Fibroblast of pulmonary artery (primary cell): ENCODE results near the gene CASKIN2.

Source experiments
- DNase-seq: peaks from one replicate; pipeline ENCODE4 v3.0.0-alpha.2; 2010; ENCODE audit warnings: low read depth
- H3K4me3 ChIP-seq: replicated peaks from 2 replicates; pipeline ENCODE4 v1.5.1; 2011; ENCODE audit warnings: low read depth, mild to moderate bottlenecking, control low read depth, low read length, moderate library complexity
- TF ChIP-seq, protein P1 (sequence below): IDR thresholded peaks from 2 replicates; pipeline ENCODE4 v1.5.1; 2011; ENCODE audit warnings: mild to moderate bottlenecking, control low read depth, low read length, inconsistent platforms; ENCODE audit errors: missing control alignments

CASKIN2 gene

GRCh38 chr17:75559958-75560533 lies 44.7 kb upstream of the CASKIN2 start:
- TF ChIP-seq, protein P1, sequence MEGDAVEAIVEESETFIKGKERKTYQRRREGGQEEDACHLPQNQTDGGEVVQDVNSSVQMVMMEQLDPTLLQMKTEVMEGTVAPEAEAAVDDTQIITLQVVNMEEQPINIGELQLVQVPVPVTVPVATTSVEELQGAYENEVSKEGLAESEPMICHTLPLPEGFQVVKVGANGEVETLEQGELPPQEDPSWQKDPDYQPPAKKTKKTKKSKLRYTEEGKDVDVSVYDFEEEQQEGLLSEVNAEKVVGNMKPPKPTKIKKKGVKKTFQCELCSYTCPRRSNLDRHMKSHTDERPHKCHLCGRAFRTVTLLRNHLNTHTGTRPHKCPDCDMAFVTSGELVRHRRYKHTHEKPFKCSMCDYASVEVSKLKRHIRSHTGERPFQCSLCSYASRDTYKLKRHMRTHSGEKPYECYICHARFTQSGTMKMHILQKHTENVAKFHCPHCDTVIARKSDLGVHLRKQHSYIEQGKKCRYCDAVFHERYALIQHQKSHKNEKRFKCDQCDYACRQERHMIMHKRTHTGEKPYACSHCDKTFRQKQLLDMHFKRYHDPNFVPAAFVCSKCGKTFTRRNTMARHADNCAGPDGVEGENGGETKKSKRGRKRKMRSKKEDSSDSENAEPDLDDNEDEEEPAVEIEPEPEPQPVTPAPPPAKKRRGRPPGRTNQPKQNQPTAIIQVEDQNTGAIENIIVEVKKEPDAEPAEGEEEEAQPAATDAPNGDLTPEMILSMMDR, result no peak
- no peak overlapping the region for H3K4me3 ChIP-seq
- DNase-seq, result no peak

DNA sequence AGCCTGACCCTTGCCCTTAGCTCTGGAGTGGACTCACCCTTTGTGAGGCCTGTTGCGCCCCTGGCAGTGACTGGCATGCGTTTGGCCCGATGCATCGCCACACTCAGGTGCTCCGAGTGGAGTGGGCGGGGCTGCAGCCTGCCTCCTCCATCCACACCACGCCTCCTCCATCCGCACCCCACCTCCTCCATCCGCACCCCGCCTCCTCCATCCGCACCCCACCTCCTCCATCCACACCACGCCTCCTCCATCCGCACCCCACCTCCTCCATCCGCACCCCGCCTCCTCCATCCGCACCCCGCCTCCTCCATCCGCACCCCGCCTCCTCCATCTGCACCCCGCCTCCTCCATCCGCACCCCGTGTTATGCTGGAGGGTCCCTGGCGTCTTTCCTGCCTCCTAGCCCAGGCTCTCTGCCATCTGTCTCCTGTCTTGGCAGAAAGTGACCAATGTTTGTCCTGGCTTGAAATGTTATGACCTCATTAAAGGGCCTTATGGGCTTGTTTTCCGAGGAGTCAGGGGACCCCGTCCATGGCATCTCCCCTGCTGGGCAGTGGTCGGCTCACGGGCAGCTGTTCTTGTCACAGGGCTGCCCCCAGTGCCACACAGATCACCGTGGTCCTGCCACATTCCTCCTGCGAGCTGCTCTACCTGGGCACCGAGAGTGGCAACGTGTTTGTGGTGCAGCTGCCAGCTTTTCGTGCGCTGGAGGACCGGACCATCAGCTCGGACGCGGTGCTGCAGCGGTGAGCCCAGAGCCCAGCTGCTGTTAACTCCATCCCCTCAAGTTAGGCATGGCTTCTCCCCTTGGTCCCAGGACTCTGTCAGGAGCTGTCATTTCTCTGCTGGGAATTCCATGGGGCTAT lies 43.6 kb upstream of the CASKIN2 start:
- TF ChIP-seq, protein P1, result no peak
- H3K4me3 ChIP-seq, result no peak overlapping the region
- no peak for DNase-seq

DNA sequence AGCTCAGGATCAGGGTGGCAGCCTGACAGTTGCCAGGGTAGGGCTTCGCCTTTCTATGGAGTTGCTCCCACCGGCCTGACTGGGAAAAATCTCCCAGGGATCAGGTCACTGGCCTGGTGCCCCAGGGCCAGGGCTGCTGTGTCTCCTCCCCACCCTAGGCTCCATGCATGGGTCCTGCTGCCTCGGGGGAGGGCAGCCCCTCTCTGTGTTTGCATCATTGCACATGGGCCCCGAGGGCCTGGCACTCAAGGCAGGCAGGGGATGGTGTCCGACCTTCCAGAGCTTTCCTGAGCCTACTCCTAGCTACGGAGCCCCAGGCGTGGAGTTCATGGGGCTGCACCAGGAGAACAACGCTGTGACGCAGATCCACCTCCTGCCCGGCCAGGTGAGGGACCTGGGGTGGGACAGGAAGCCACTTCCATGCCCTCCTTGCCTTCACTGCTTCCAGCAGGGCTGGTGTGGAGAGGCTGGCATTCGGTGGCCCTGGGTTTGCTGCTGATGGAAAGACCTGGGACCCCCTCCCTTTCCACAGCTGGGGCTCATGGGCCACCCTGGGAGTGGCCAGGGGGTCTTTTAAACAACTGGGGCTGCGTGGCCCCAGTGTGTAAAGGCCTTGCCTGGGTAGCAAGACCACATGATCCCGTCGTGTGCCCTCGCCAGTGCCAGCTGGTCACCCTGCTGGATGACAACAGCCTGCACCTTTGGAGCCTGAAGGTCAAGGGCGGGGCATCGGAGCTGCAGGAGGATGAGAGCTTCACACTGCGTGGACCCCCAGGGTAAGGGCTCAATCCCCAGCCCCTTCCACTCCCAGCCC lies 42.7 kb upstream of the CASKIN2 start:
- DNase-seq, result no peak
- TF ChIP-seq, protein P1, result no peak
- H3K4me3 ChIP-seq, result no peak overlapping the region

DNA sequence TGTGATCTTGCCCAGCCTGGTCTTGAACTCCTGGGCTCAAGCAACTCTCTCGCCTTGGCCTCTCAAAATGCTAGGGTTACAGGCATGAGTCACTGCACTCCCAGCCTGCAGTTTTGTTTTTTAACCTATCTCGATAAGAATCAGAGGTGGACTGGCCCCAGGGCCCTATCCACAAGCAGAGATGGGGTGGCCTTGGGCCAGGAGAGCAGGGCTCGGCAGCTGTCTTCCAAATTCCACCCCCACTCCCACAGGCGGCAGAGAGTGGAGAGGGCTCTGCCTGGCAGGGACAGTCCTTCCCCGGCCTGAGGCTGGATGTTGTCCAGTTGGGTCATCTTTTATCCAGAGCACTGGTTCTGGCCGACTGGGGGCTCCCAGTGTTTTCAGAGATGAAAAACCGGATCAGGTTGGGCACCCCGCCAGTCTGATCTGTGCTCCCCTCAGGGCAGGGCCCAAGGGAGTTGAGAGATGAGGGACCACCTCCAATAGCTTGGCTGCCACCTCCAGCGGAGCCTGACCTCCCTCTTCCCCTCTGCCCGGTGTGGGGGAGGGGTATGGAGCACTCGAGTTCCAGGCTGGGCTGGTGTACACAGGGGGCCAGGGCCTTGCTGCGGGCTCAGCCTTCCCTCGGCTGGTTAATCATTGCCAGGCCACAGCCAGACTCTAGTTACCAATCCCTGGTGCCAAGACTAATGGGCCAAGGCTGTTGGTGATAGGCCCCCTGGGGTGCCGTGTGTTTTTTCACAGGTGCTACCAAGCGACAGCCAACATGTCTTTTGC lies 41.9 kb upstream of the CASKIN2 start:
- H3K4me3 ChIP-seq, result no peak overlapping the region
- peak; percentile 21 for DNase-seq
- TF ChIP-seq, protein P1, result no peak

DNA sequence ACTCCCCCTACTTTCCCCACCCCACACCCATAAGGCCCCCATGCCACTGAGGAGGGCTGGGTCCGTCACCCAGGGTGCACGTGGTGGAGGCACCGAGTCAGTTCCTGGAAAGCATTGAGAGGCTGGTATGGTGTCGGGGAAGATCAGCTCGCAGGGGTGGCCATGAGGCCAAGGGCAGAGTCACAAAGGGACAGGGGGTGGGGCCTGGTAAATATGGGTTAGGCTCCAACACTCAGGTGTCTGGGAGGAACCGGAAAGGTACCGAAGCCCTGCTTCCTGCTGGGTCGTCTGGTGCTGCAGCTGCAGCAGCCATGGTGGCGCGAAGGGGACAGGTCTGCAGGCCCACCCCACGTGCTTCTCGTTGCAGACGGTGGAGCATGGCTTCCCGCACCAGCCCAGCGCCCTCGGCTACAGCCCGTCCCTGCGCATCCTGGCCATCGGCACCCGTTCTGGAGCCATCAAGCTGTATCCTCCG lies 40.4 kb upstream of the CASKIN2 start:
- TF ChIP-seq, protein P1, result no peak
- H3K4me3 ChIP-seq, result no peak overlapping the region
- no peak for DNase-seq

DNA sequence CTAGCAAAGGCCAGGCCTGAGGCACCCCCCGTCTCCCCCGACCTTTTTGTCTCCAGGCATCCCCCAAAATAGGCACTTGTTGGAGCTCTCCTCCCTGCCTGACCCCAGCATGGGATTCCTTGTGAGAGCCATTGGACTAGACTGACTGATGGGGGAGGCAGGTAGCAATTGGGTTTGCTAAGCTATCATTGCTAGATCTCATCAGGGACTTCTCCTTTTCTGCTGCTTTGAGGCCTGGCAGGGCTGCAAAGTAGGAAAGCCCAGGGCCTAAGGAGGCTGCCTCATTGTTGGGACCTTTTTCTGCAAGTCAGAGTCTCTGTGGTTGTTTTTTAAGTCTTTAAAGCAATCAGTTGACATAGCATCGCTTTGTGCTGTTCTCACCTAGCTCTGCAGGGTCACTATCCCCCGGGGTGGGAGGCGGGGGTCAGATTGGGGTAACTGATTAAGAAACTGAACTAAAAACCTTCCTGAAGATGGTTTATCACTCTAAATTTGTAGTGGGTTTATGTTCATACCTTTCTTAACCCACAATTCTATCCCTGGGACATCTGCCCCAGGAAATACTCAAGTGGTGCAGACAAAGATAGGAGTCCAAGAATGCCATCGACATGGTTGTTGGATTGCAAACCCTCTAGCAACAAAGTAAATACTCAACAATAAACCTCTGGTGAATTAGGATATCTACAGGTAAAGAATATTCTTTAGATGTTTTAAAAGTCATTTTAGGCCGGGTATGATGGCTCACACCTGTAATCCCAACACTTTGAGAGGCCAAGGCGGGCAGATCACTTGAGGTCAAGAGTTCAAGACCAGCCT lies 38.2 kb upstream of the CASKIN2 start:
- TF ChIP-seq, protein P1, result no peak
- no peak for DNase-seq
- no peak overlapping the region for H3K4me3 ChIP-seq
